K562 (cell line): ENCODE data around the gene ERICH6B. TPM values are rescaled to one million over a fixed set of nuclear protein-coding genes. Genes with fewer than 3 reads are reported as not detected.

Experiments used
- ATAC-seq: fragments of 200-7000 bp; cut with Tn5 transposase; 3 replicates; pipeline ENCODE4 v1.9.1; 2020; ENCODE audit warnings: moderate library complexity
- Bru-seq: library from RNA; stranded (reverse); fragments of 400-500 nt; gene quantifications from one replicate; lab custom pipeline; 2021; lab: Mats Ljungman, UMichigan
- BruChase-seq, 2 experiments: library from RNA; stranded (reverse); fragments of 400-500 nt; gene quantifications; one replicate each; lab custom pipeline; 2021; lab: Mats Ljungman, UMichigan
- BruUV-seq: library from RNA; stranded (reverse); fragments of 400-500 nt; replicated peaks from 2 replicates; lab custom pipeline; 2021; lab: Mats Ljungman, UMichigan
- CTCF ChIA-PET: fragments of 300-600 bp; formaldehyde crosslinking; extraction: SDS; loops from one replicate; lab custom pipeline; 2021; ENCODE audit warnings: low intra/inter-chr PET ratio; lab: Yijun Ruan, JAX
- POLR2A ChIA-PET: fragments of 300-600, 350-650 bp; sonication (Branson Sonifier 250); formaldehyde crosslinking; extraction: SDS; loops from one replicate; lab custom pipeline; 2021; ENCODE audit warnings: antibody characterized with exemption, inconsistent platforms; lab: Yijun Ruan, JAX
- DNase-seq, 4 experiments: peaks; one replicate each; pipeline versions ENCODE4 v3.0.0 to v3.0.0-alpha.2; 2011 to 2018; ENCODE audit warnings: low spot score in 3 of 4, mixed read lengths in 3 of 4; ENCODE audit errors: extremely low read depth in 1 of 4
- FAIRE-seq: peaks from 2 replicates; lab custom pipeline; 2011; peaks lifted over from hg19 to GRCh38; lab: Jason Lieb, UNC
- H2AFZ ChIP-seq: 2 replicates; pipeline ENCODE4 v1.6.0; 2011; ENCODE audit warnings: low read depth, low read length, control low read depth, inconsistent platforms
- H3K27ac ChIP-seq: fragments of 200-600 bp; 3 replicates; pipeline ENCODE4 v1.8.0; 2011; ENCODE audit warnings: low read depth, mild to moderate bottlenecking, control low read depth, inconsistent platforms, low read length, moderate library complexity, mixed read lengths; ENCODE audit errors: extremely low read depth
- H3K27me3 ChIP-seq, 2 experiments: fragments of 300-600 bp in 1 of 2; 2 replicates in 1 of 2; 3 replicates in 1 of 2; pipeline versions ENCODE4 v1.6.0 to v1.8.0; 2011; ENCODE audit warnings: inconsistent platforms in 2 of 2, low read length in 2 of 2, mild to moderate bottlenecking in 1 of 2, mixed read lengths in 1 of 2, moderate library complexity in 1 of 2; ENCODE audit not compliant: control insufficient read depth in 2 of 2, insufficient read depth in 2 of 2
- H3K36me3 ChIP-seq: fragments of 300-600 bp; 3 replicates; pipeline ENCODE4 v1.8.0; 2011; ENCODE audit warnings: mild to moderate bottlenecking, low read length, inconsistent platforms; ENCODE audit not compliant: control insufficient read depth, insufficient read depth
- H3K4me1 ChIP-seq, 2 experiments: fragments of 200-600 bp in 1 of 2; replicated peaks in 1 of 2; 2 replicates in 1 of 2; 3 replicates in 1 of 2; pipeline versions ENCODE4 v1.5.1 to v1.8.0; 2011; ENCODE audit warnings: inconsistent platforms in 2 of 2, low read length in 2 of 2, mild to moderate bottlenecking in 1 of 2, mixed read lengths in 1 of 2, moderate library complexity in 1 of 2; ENCODE audit not compliant: control insufficient read depth in 2 of 2, insufficient read depth in 2 of 2
- H3K4me2 ChIP-seq: 2 replicates; pipeline ENCODE4 v1.6.1; 2011; ENCODE audit warnings: low read length, control low read depth, inconsistent platforms, mixed read lengths; ENCODE audit not compliant: insufficient read depth
- H3K4me3 ChIP-seq: fragments of 200-600 bp; sonication (generic), shearing (Covaris generic); 2 replicates; pipeline ENCODE4 v1.5.1; 2016; ENCODE audit warnings: control low read depth, inconsistent platforms
- H3K79me2 ChIP-seq: fragments of 200-600 bp; 3 replicates; pipeline ENCODE4 v1.8.0; 2011; ENCODE audit warnings: low read length, inconsistent platforms; ENCODE audit not compliant: control insufficient read depth, insufficient read depth
- H3K9ac ChIP-seq, 2 experiments: 2 replicates each; pipeline versions ENCODE4 v1.6.0 to v1.6.1; 2011; ENCODE audit warnings: low read depth in 2 of 2, low read length in 2 of 2, control low read depth in 1 of 2, inconsistent platforms in 1 of 2, mild to moderate bottlenecking in 1 of 2, mixed read lengths in 1 of 2; ENCODE audit not compliant: insufficient read depth in 1 of 2
- H3K9me1 ChIP-seq: one replicate; pipeline ENCODE4 v1.6.0; 2011; ENCODE audit warnings: inconsistent platforms, mild to moderate bottlenecking, low read length, moderate library complexity; ENCODE audit not compliant: control insufficient read depth, insufficient read depth
- H3K9me3 ChIP-seq: replicated peaks from 2 replicates; pipeline ENCODE4 v1.5.1; 2011; ENCODE audit warnings: low read depth, low read length, inconsistent platforms; ENCODE audit not compliant: control insufficient read depth, insufficient read depth
- H4K20me1 ChIP-seq: replicated peaks from 2 replicates; pipeline ENCODE4 v1.6.1; 2011; ENCODE audit warnings: low read length, inconsistent platforms, mixed read lengths; ENCODE audit not compliant: control insufficient read depth, insufficient read depth
- CREM ChIP-seq: IDR thresholded peaks from 2 replicates; pipeline ENCODE4 v1.6.1; 2014; ENCODE audit warnings: antibody characterized with exemption, low read depth
- NFE2 ChIP-seq: IDR thresholded peaks from 2 replicates; pipeline ENCODE4 v1.6.1; 2014; ENCODE audit warnings: antibody characterized with exemption, low read depth
- NRF1 ChIP-seq, 2 experiments: fragments of 450-650 bp; IDR thresholded peaks in 1 of 2; conservative IDR thresholded peaks in 1 of 2; 2 replicates each; pipeline ENCODE4 v1.6.1; 2014; ENCODE audit warnings: mild to moderate bottlenecking in 2 of 2
- RFX1 ChIP-seq: fragments of 450-650 bp; IDR thresholded peaks from 2 replicates; pipeline ENCODE4 v1.6.1; 2016; ENCODE audit warnings: mild to moderate bottlenecking, moderate library complexity
- WGBS: fragments of 100-300 bp; shearing (Covaris generic); methylation state at CpG from one replicate; pipeline ENCODE4 v1.1.6; 2016; ENCODE audit warnings: low coverage, mixed read lengths; ENCODE audit not compliant: insufficient coverage; ENCODE audit errors: missing lambda C conversion rate; 5-methylcytosine and 5-hydroxymethylcytosine counted together
- in situ Hi-C: fragments of 300-500 bp; cut with MboI; formaldehyde crosslinking; loops from 4 replicates; pipeline ENCODE4 v1.15.0; 2018; ENCODE audit warnings: inconsistent platforms, mixed read lengths
- intact Hi-C: fragments of 100-400 bp; cut with micrococcal nuclease; formaldehyde crosslinking; loops from 2 replicates; pipeline ENCODE4 v1.14.2; 2022
- long read RNA-seq, 3 experiments: library from polyadenylated mRNA in 2 of 3; library from RNA in 1 of 3; unstranded in 2 of 3; stranded (forward) in 1 of 3; transcript quantifications; one replicate each; pipeline ENCODE4 v2.0.0, GENCODE V29; 2019 to 2022
- polyA minus RNA-seq, 3 experiments: library from RNA; depleted of rRNA, polyadenylated mRNA; stranded (reverse); fragments of >200 nt; gene quantifications; 2 replicates each; pipeline ENCODE4 v1.2.3, GENCODE V29; 2011
- polyA plus RNA-seq, 8 experiments: library from polyadenylated mRNA; depleted of rRNA in 4 of 8; stranded (reverse) in 5 of 8; unstranded in 3 of 8; fragments of >200 nt; fragmentation: Nextera tagmentation in 2 of 8; fragmentation: Illumina TruSeq in 1 of 8; extraction: Ambion mirVana in 2 of 8; extraction: Trizol in 1 of 8; gene quantifications; 2 replicates each; pipeline versions ENCODE4 v1.2.1 to v1.2.3, GENCODE V29; 2011 to 2014; ENCODE audit warnings: inconsistent platforms in 1 of 8, missing spikeins in 1 of 8
- total RNA-seq, 7 experiments: library from RNA; depleted of rRNA in 6 of 7; stranded (reverse); fragments of >200 nt in 6 of 7; fragmentation: Illumina TruSeq in 2 of 7; extraction: Trizol in 2 of 7; gene quantifications; 2 replicates each; pipeline versions ENCODE4 v1.2.1 to v1.2.3, GENCODE V29; 2011 to 2021; ENCODE audit warnings: low replicate concordance in 1 of 7

ERICH6B gene
- total RNA-seq (2011; cell fraction: chromatin; rRNA removed; ENCODE audit: low replicate concordance) = not detected in 2 replicates
- not detected in 2 replicates for total RNA-seq (2011; cell fraction: nucleolus; rRNA removed)
- total RNA-seq (2011; cell fraction: nucleoplasm; rRNA removed) = not detected in 2 replicates
- total RNA-seq (2014; rRNA removed) = not detected in 2 replicates
- not detected in 2 replicates for total RNA-seq (2014; rRNA removed; fragmentation: Illumina TruSeq; extraction: Trizol)
- not detected in 2 replicates for total RNA-seq (2015; rRNA removed; fragmentation: Illumina TruSeq; extraction: Trizol)
- not detected in 2 replicates for total RNA-seq (2021)
- not detected in 2 replicates for polyA plus RNA-seq (2011; rRNA removed)
- not detected in 2 replicates for polyA plus RNA-seq (2011; cell fraction: cytosol; rRNA removed)
- polyA plus RNA-seq (2011; cell fraction: nucleus; rRNA removed) = not detected in 2 replicates
- 0.19 TPM in 1 of 2 replicates, not detected in the other for polyA plus RNA-seq (2012)
- not detected in 2 replicates for polyA plus RNA-seq (2014; fragmentation: Illumina TruSeq; extraction: Trizol)
- not detected for polyA plus RNA-seq (2014; fragmentation: Nextera tagmentation; extraction: Ambion mirVana)
- not detected in 2 replicates for polyA plus RNA-seq (2014; rRNA removed)
- polyA minus RNA-seq (2011; rRNA and poly(A)+ RNA removed) = not detected in 2 replicates
- polyA minus RNA-seq (2011; cell fraction: cytosol; rRNA and poly(A)+ RNA removed) = not detected in 2 replicates
- polyA minus RNA-seq (2011; cell fraction: nucleus; rRNA and poly(A)+ RNA removed) = not detected in 2 replicates
- percentile 1 among the genes with signal in this experiment for Bru-seq, nascent RNA
- BruChase-seq, experiment 1, labeled RNA remaining after a 2-hour chase = not detected
- BruChase-seq, experiment 2, labeled RNA remaining after a 6-hour chase = percentile 1 among the genes with signal in this experiment
- long read RNA-seq, experiment 1 = 0 reads
- long read RNA-seq, experiment 2 = 0 reads
- long read RNA-seq, experiment 3 = 0 reads

DNA sequence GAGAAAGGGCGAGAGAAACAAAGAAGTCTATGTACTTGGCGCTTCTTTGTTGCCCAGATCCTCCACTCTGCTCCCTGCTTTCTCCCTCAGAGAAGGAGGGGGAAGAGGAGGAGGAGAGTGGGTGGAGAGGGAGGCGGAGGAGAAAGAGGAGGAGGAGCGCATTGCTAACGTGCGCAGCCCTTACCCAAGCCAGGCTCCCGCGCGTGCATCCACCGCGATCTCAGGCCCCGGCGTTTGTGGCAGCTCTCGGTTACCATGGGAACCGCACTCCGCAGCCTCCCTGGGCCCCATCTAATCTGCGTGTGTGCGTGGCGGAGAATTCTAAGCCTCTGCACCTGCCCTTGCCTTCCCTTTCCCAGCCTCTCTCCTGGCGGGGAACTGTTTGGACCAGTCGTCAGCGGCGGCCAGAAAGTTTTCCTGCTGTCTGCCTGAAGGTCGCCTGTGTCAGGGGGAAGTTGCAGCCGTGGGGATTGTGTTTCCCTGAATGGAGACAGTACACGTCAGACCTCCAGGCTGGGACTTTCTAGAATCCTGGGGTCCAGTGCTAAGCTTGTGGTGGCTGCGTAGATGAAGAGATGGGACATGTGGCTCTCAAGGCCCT lies at the start of gene ERICH6B:
Gene ERICH6B, minus strand, starts transcription at position 239 of the 601 bp plus-strand sequence. CDS start 18,734 bp downstream, outside the sequence.
- no peak for FAIRE-seq
- ATAC-seq = peak; percentile 66
- peak in 1 of 4 experiments; percentile 1 for DNase-seq
- WGBS = 1% methylated on average over 19 of the region's 27 CpGs
- H3K27ac ChIP-seq = no peak within 1 kb of the TSS
- POLR2A ChIA-PET = interaction anchor here (0.6 kb wide), 1 partner anchor 18 kb away, joined by 3 read pairs; no protein-coding TSS in a partner anchor
- in situ Hi-C loops (no loop called here), intact Hi-C loops (no loop called here)
- H3K4me3 ChIP-seq = no peak within 1 kb of the TSS
- no peaks in the 10 kb centered on the region for H4K20me1 ChIP-seq
- no peak within 1 kb of the TSS for H3K9ac ChIP-seq
- no TSS peak for BruUV-seq
- H3K9me1 ChIP-seq = no peaks in the 10 kb centered on the region
- no peaks in the 10 kb centered on the region for H3K9me3 ChIP-seq
- no peak within 1 kb of the TSS for H2AFZ ChIP-seq
- CTCF ChIA-PET = no interaction called here
- no peak within 1 kb of the TSS for H3K4me2 ChIP-seq
- peaks cover 0 to 3% of the 10 kb centered on the region in 2 experiments; a peak in 1 of 5 replicates for H3K4me1 ChIP-seq
- TF ChIP-seq CREM (no peak), NRF1 (conservative IDR thresholded peaks at IDR 0.05 in 1 of 2, IDR thresholded peaks at IDR 0.05 in 1 of 2) (peak; percentile 55 to 67), RFX1 (peak; percentile 78), NFE2 (no peak)
- no peaks in the 10 kb centered on the region for H3K36me3 ChIP-seq
- peaks cover 3 to 8% of the 10 kb centered on the region in 2 experiments; a peak in 3 of 5 replicates for H3K27me3 ChIP-seq
- no peaks in the 10 kb centered on the region for H3K79me2 ChIP-seq
